HepG2 (cell line): Measurements from ENCODE around the gene RBM8A. TPM values are rescaled to one million over a fixed set of nuclear protein-coding genes. Genes with fewer than 3 reads are reported as not detected.

Experiments used
- ATAC-seq: fragments of 200-7000 bp; cut with Tn5 transposase; 3 replicates; pipeline ENCODE4 v1.9.1; 2020; ENCODE audit warnings: mild to moderate bottlenecking, moderate library complexity
- BruUV-seq: library from RNA; stranded (reverse); fragments of 400-500 nt; replicated peaks from 2 replicates; lab custom pipeline; 2021; lab: Mats Ljungman, UMichigan
- CTCF ChIA-PET: fragments of 300-600 bp; formaldehyde crosslinking; extraction: SDS; loops from one replicate; lab custom pipeline; 2021; ENCODE audit warnings: low total read pairs, inconsistent platforms, low intra/inter-chr PET ratio; lab: Yijun Ruan, JAX
- POLR2A ChIA-PET: fragments of 350-600 bp; sonication (Branson Sonifier 250); formaldehyde crosslinking; loops from one replicate; lab custom pipeline; 2020; ENCODE audit warnings: antibody characterized with exemption, inconsistent platforms; lab: Yijun Ruan, JAX
- DNase-seq: peaks from one replicate; pipeline ENCODE4 v3.0.0-alpha.2; 2015; ENCODE audit warnings: low spot score
- FAIRE-seq: peaks from 3 replicates; lab custom pipeline; 2011; peaks lifted over from hg19 to GRCh38; lab: Jason Lieb, UNC
- H2AFZ ChIP-seq: one replicate; pipeline ENCODE4 v1.6.1; 2011; ENCODE audit warnings: low read length, inconsistent platforms
- H3K27ac ChIP-seq: fragments of 300-600 bp; 3 replicates; pipeline ENCODE4 v1.8.0; 2011; ENCODE audit warnings: mixed run types, mild to moderate bottlenecking, mixed read lengths, low read length, inconsistent platforms; ENCODE audit not compliant: insufficient read depth; ENCODE audit errors: extremely low read length
- H3K27me3 ChIP-seq, 2 experiments: fragments of 200-600 bp in 1 of 2; 2 replicates in 1 of 2; 3 replicates in 1 of 2; pipeline versions ENCODE4 v1.6.0 to v1.8.0; 2011; ENCODE audit warnings: low read length in 2 of 2, mild to moderate bottlenecking in 2 of 2, moderate library complexity in 2 of 2, inconsistent platforms in 1 of 2; ENCODE audit not compliant: insufficient read depth in 2 of 2, control insufficient read depth in 1 of 2
- H3K36me3 ChIP-seq, 2 experiments: fragments of 200-600 bp in 1 of 2; replicated peaks in 1 of 2; 2 replicates in 1 of 2; 3 replicates in 1 of 2; pipeline versions ENCODE4 v1.5.1 to v1.8.0; 2011; ENCODE audit warnings: low read length in 2 of 2, inconsistent platforms in 1 of 2; ENCODE audit not compliant: insufficient read depth in 2 of 2, control insufficient read depth in 1 of 2
- H3K4me1 ChIP-seq: 2 replicates; pipeline ENCODE4 v1.5.1; 2012; ENCODE audit warnings: low read length, inconsistent platforms; ENCODE audit not compliant: insufficient read depth
- H3K4me2 ChIP-seq: 2 replicates; pipeline ENCODE4 v1.6.0; 2011; ENCODE audit warnings: low read depth, low read length, inconsistent platforms
- H3K4me3 ChIP-seq, 3 experiments: fragments of 200-600 bp in 1 of 3; sonication (generic), shearing (Covaris generic) in 1 of 3; replicated peaks in 1 of 3; 2 replicates each; pipeline ENCODE4 v1.5.1; 2011 to 2016; ENCODE audit warnings: low read length in 3 of 3, inconsistent platforms in 2 of 3, low read depth in 2 of 3, mild to moderate bottlenecking in 2 of 3, control low read depth in 1 of 3, mixed read lengths in 1 of 3; ENCODE audit not compliant: insufficient read depth in 1 of 3
- H3K79me2 ChIP-seq: one replicate; pipeline ENCODE4 v1.6.1; 2011; ENCODE audit warnings: low read length, inconsistent platforms; ENCODE audit not compliant: insufficient read depth
- H3K9ac ChIP-seq: 2 replicates; pipeline ENCODE4 v1.6.0; 2011; ENCODE audit warnings: mild to moderate bottlenecking, low read depth, low read length, inconsistent platforms; ENCODE audit not compliant: insufficient read depth
- H3K9me3 ChIP-seq: 2 replicates; pipeline ENCODE4 v1.5.1; 2012; ENCODE audit warnings: mild to moderate bottlenecking, low read length
- H4K20me1 ChIP-seq: 2 replicates; pipeline ENCODE4 v1.6.0; 2011; ENCODE audit warnings: inconsistent platforms, mild to moderate bottlenecking, low read length, moderate library complexity; ENCODE audit not compliant: insufficient read depth
- LRRFIP1 ChIP-seq: sonication (generic); formaldehyde crosslinking; conservative IDR thresholded peaks from 2 replicates; pipeline ENCODE4 v1.4.0; 2020; ENCODE audit warnings: missing genetic modification reagents
- NRL ChIP-seq: sonication (generic); formaldehyde crosslinking; IDR thresholded peaks from 2 replicates; pipeline ENCODE4 v1.5.0; 2020; ENCODE audit warnings: missing genetic modification reagents, mild to moderate bottlenecking, moderate library complexity, borderline replicate concordance
- SATB2 ChIP-seq: sonication (generic); formaldehyde crosslinking; IDR thresholded peaks from 2 replicates; pipeline ENCODE4 v1.5.0; 2020; ENCODE audit warnings: missing genetic modification reagents
- SP1 ChIP-seq, 2 experiments: fragments of 450-650 bp in 1 of 2; sonication (generic) in 1 of 2; formaldehyde crosslinking in 1 of 2; IDR thresholded peaks; 2 replicates each; pipeline versions ENCODE4 v1.4.0 to v1.6.1; 2016 to 2020; ENCODE audit warnings: missing genetic modification reagents in 1 of 2
- ZBTB33 ChIP-seq: sonication (generic); formaldehyde crosslinking; IDR thresholded peaks from 2 replicates; pipeline ENCODE4 v1.4.0; 2020; ENCODE audit warnings: missing genetic modification reagents
- ZNF10 ChIP-seq: sonication (generic); formaldehyde crosslinking; IDR thresholded peaks from 2 replicates; pipeline ENCODE4 v1.4.0; 2020; ENCODE audit warnings: mild to moderate bottlenecking, low read depth, missing genetic modification reagents, borderline replicate concordance
- ZNF136 ChIP-seq: sonication (generic); formaldehyde crosslinking; IDR thresholded peaks from 2 replicates; pipeline ENCODE4 v1.8.1; 2022; ENCODE audit warnings: low read depth, mild to moderate bottlenecking, moderate library complexity, missing genetic modification reagents
- ZSCAN31 ChIP-seq: sonication (generic); formaldehyde crosslinking; IDR thresholded peaks from 2 replicates; pipeline ENCODE4 v1.5.0; 2020; ENCODE audit warnings: low read depth, mild to moderate bottlenecking, missing genetic modification reagents
- WGBS: methylation state at CpG from one replicate; pipeline ENCODE4 v1.1.6; 2017; ENCODE audit warnings: low lambda C conversion rate; 5-methylcytosine and 5-hydroxymethylcytosine counted together
- in situ Hi-C: cut with HindIII; loops from 2 replicates; pipeline ENCODE4 v1.10.0; 2017; ENCODE audit warnings: low pct_unique_long_range_greater_than_20kb; ENCODE audit not compliant: extremely low pct_ligation_motif_present
- intact Hi-C: fragments of 100-400 bp; cut with micrococcal nuclease; formaldehyde crosslinking; loops from one replicate; pipeline ENCODE4 v1.10.0; 2022; ENCODE audit not compliant: unreplicated experiment
- polyA plus RNA-seq, 8 experiments: library from polyadenylated mRNA; depleted of rRNA in 3 of 8; stranded (reverse) in 7 of 8; unstranded in 1 of 8; fragments of >200 nt; fragmentation: Illumina TruSeq in 4 of 8; extraction: Trizol in 4 of 8; gene quantifications; 2 replicates each; pipeline versions ENCODE4 v1.2.1 to v1.2.3, GENCODE V29; 2011 to 2016; ENCODE audit warnings: low read depth in 4 of 8, missing spikeins in 1 of 8, mixed read lengths in 1 of 8; ENCODE audit not compliant: insufficient read depth in 1 of 8
- total RNA-seq, 5 experiments: library from RNA; depleted of rRNA; stranded (reverse); fragments of >200 nt; fragmentation: Illumina TruSeq; extraction: Trizol; gene quantifications; 2 replicates each; pipeline ENCODE4 v1.2.3, GENCODE V29; 2016; ENCODE audit warnings: low read depth in 1 of 5

Gene RBM8A
- total and polyA plus RNA-seq, 2 of the 13 experiments (the other 11 are each of a cell fraction or from before 2014, with no cell fraction given) = 106 to 162 TPM

GRCh38 chr1:145974721-145975120, 47.4 kb upstream of the RBM8A start:
- no peak overlapping the region for H3K9ac ChIP-seq
- H3K9me3 ChIP-seq = no peaks in the 10 kb centered on the region
- no peaks in the 10 kb centered on the region for H4K20me1 ChIP-seq
- no peak for FAIRE-seq
- ATAC-seq = no peak
- intact Hi-C loops (loop anchor here (5.0 kb wide), 1 partner anchor 82 kb away; no protein-coding TSS in a partner anchor), in situ Hi-C loops (loop anchor here (5.0 kb wide), 1 partner anchor 38 kb away; no protein-coding TSS in a partner anchor)
- no peak overlapping the region for H3K27ac ChIP-seq
- no peak overlapping the region for H3K4me3 ChIP-seq
- no TSS peak for BruUV-seq
- peaks cover 44% of the 10 kb centered on the region for H3K4me1 ChIP-seq
- POLR2A ChIA-PET = interaction anchor here (1.0 kb wide), 1 partner anchor 10 kb away, joined by 3 read pairs; the partner anchor contains the start of genes ANKRD34A and POLR3GL
- no peaks in the 10 kb centered on the region for H3K79me2 ChIP-seq
- CTCF ChIA-PET = no interaction called here
- no peak overlapping the region for H3K4me2 ChIP-seq
- TF ChIP-seq LRRFIP1 (CRISPR knock-in tag) = no peak
- TF ChIP-seq ZBTB33 (CRISPR knock-in tag) = no peak
- no peak for TF ChIP-seq ZNF10 (CRISPR knock-in tag)
- TF ChIP-seq ZSCAN31 = no peak
- no peak for TF ChIP-seq SP1 (IDR thresholded peaks at IDR 0.05)
- no peak for TF ChIP-seq SP1 (CRISPR knock-in tag; IDR thresholded peaks at IDR 0.05)
- no peak for TF ChIP-seq SATB2 (CRISPR knock-in tag)
- TF ChIP-seq NRL (CRISPR knock-in tag) = no peak
- TF ChIP-seq ZNF136 (CRISPR knock-in tag) = no peak
- no peaks in the 10 kb centered on the region for H3K36me3 ChIP-seq
- 89% methylated on average over 7 of the region's 7 CpGs for WGBS
- H3K27me3 ChIP-seq = no peaks in the 10 kb centered on the region
- no peak overlapping the region for H2AFZ ChIP-seq
- no peak for DNase-seq
